GM19025 (cell line): ENCODE data around the gene SETD2.
A peak's percentile ranks its signal among the peaks of the same experiment; 100 is the strongest.
"Not testable (repeated sequence)": the region's sequence is repeated elsewhere in the genome, so short reads cannot be mapped to it uniquely, and the experiment has no call there.

ENCODE experiments used
- ATAC-seq: cut with Tn5 transposase; IDR thresholded peaks from one replicate; pipeline ENCODE4 v1.9.1; 2021; ENCODE audit warnings: mild to moderate bottlenecking, low read depth, moderate library complexity; ENCODE audit not compliant: unreplicated experiment

Gene SETD2

DNA sequence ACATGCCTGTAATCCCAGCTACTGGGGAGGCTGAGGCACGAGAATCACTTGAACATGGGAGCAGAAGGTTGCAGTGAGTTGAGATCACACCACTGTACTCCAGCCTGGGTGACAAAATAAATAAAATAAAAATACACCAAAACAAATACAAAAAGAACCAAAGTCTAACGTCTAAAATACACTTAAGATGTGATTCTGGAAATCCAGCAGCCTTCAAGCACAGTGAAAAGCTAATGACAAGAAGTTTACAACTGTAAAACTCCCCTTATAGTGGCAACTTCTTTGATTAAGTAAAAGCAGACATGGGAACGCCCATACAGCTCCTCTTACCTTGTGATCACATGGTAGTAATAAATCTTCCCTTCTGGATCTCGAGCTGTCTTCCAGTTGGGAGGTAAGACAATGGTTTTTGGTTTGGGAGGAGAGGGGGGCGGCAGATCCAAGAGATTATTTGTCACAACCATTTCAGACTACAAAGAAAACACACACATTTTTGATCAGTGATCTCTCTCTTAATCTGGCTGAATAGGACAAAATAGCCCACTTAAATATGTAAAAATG lies 121.6 kb downstream of the SETD2 start:
- no peak for ATAC-seq

DNA sequence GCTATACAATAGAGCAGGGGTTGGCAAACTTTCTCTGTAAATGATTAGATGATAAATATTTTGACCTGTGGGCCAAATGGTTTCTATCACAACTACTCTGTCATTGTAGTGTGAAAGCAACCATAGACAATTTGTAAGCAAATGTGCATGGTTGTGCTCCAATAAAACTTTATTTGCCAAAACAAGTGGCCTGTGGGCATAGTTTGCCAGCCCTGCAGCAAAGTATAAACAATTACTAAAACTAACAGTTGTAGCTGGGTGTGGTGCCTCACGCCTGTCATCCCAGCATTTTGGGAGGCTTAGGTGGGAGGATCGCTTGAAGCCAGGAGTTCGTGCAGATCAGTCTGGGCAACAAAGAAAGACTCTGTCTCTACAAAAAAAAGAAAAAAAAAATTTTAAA lies 122.8 kb downstream of the SETD2 start:
- ATAC-seq = no peak

DNA sequence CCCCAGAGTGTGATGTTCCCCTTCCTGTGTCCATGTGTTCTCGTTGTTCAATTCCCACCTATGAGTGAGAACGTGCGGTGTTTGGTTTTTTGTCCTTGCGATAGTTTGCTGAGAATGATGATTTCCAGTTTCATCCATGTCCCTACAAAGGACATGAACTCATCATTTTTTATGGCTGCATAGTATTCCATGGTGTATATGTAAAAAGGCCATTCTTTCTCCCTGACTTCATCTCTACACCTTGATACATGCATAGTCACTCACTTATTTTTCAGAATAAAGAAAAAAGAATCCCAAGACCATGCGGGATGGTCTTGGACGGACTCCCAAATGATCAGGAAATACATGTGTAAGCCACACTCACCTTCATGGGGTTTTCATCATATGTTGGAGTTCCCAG lies 126.6 kb downstream of the SETD2 start:
- not testable (repeated sequence) for ATAC-seq

DNA sequence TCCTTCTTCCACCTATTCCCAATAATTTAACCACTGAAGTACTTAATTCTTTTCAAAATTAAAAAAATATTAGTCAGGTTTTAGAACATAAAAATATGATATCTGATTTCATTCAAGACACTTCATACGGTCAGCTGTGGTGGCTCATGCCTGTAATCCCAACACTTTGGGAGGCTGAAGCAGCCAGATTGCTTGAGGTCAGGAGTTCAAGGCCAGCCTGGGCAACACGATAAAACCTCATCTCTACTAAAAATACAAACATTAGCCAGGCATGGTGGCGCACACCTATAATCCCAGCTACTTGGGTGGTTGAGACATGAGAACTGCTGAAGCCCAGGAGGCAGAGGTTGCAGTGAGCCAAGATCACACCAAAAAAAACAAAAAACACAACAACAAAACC lies 127.8 kb downstream of the SETD2 start:
- no peak for ATAC-seq

DNA sequence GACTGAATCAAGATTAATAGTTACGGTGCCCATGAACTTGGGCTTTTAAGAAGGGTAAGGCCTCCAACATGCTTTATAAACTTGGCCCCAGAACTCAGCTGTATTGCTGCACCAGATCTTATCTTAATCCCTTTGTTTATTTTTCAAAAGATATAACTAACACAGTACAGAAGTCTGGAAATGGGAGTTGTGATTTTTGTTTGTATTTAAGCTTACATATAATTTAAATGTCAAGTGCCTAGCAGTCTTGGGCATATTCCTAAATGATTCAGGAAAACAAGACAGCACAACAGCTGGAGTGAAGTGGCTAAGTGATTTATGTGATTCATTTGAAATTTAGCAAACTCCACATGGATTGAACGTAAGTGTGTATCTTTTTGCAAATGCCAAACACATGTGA lies 128.3 kb downstream of the SETD2 start:
- ATAC-seq = no peak

DNA sequence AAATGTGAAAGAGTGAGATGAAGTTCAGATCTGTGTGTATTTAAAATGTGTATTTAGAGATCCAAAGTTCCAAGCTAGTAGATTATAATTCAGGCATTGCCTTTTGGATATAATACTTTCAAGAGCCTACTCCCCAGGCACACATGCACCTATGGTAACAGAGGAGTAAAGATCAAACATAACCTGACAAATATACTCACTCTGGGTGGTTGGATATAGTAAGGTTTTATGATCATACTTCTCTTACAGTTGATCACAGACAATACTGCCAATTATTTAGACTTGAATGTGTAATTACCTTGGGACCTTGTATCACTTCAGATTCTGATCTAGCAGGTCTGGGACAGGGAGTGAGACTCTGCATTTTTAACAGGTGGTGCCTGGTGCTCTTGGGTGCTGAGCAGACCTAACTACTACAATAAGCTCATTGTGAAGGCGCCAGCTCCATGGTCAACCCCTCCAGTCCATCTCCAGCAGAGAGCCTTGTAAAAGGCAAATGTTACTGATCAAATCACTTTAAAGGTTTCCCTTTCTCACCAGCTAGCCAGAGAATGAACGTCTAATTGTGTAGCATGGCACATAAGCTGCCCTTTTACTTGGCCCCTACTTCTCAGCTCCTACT lies 128.9 kb downstream of the SETD2 start:
- ATAC-seq = no peak

DNA sequence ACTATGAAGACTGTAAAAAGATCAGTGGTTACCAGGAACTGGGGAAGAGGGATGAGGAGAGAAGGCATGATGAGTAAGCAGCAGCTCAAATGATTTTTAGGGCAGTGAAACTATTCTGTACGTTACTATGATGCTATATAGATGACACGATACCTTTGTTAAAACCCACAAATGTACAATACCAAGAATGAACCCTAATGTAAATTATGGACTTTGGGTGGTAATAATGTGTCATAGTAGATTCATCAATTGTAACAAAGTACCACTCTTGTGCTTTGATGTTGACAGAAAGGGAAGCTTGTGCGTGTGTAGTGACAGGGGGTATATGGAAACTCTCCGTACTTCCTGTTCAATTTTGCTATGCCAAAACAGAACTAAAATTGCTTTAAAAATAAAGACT lies 132.9 kb downstream of the SETD2 start:
- ATAC-seq = not testable (repeated sequence)

DNA sequence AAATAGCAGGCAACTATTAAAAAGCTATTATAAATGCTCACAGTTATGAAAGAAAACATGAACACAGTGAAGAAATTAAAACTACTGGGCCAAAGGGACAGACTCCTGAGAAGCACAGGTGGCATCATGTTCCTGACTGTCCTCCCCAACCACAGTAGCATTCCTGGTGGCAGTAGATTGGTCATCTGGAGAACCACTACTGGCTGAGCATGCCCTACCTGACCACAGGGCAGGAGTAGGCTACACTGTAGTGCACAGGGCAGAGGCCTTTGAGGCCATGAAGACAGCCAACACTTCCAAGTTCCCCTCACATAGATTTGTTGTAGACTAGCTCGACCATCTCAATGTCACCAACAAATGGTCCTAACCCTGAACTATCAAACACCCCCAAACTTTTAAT lies 135.2 kb downstream of the SETD2 start:
- no peak for ATAC-seq

DNA sequence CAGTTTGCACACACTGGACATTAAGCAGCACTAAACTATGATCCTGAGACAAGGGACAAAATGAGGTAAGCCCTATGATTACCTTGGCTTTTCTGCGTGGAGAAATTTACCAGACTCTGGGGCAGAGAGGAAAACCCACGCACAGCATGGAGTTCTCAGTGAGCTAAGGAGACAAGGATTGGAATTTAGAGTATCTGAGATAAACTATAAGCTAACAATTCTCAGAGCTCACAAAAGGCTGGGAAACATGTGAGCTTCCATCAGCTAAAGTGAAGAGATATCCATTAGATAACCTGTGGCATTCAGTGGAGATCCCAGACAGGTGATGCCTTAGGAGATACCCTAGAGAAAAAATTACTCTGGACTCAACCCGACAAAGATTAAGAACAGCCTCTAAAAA lies 135.8 kb downstream of the SETD2 start:
- no peak for ATAC-seq

DNA sequence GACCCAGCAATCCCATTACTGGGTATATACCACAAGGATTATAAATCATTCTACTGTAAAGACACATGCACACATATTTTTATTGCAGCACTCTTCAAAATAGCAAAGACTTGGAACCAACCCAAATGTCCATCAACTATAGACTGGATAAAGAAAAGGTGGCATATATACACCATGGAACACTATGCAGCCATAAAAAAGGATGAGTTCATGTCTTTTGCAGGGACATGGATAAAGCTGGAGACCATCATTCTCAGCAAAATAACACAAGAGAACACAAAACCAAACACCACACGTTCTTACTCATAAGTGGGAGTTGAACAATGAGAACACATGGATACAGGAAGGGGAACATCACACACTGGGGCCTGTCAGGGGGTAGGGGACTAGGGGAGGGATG lies 137.5 kb downstream of the SETD2 start:
- ATAC-seq = not testable (repeated sequence)

DNA sequence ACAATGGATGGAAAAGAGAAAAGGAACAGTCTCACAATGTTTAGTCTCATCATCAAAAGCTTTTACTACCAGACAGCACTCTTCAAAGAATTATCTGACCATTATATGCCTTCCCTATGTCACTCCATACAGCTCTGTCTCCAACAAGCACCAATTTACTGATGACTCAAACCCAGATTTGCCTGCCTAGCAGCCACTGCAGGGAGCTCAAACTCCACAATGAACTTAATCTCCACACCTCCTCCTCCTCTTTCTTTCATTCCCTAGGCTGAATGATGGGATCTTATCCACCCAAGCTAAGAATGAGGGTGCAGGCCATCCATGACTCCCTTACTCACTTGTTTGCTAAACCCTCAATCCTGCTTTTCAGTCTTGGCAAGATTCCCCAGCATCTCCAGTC lies 139.0 kb downstream of the SETD2 start:
- no peak for ATAC-seq

DNA sequence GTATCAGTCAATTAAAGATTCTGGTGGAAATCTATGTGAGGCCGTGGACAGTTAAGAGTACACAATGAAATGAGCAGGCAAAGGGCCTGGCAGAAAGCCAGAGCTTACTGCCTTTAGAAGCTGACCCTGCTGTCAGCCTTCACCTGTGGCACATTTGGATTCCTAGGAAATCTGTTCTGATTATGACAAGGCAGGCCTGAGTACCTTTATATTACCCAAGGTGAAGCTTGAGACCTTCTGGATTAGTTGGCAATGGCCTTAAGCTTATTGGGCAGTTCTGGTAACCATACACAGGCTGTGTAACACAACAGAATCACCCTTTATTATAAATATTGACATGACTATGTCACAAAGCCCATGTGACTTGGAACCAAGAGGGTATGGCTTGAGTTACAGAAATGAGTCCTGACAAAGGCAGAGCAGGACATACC lies 141.3 kb downstream of the SETD2 start:
- no peak for ATAC-seq

DNA sequence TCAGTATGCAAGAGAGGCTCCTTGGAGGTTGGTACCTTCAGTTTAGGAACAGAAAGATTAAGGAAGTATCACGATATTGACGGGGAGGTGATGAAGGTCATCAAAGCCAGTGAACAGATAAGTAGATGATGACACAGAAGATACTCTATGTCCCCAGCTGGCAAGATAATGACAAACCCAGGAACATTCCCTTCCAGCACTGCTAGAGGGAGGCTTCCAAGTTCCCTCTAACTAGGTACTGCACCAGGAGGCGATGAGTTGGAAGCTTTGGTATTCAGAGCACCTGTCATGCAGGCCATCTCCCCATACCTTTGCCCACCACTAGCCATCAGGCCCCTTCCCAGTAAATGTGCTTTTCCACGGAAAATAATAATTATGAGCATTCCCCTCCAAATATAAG lies 143.6 kb downstream of the SETD2 start:
- no peak for ATAC-seq

DNA sequence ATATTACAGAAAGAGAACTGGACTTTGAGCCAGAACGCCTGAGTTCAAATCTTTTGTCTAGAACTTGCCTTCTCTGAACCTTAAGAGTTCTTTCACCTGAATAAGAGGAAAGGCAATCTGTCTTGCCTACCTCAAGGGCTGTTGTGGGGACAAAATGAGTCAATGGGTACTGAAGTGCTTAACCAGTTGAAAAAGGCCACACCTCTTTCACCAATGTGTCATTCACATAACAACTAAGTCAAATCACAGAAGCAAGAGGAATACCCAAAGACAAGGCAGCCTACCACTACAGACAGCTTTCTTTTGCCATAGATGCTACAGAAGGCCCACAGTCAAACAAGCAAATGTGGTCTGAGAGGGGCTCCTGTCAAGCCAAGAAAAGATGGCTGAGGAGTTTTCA lies 144.7 kb downstream of the SETD2 start:
- ATAC-seq = peak; percentile 39

DNA sequence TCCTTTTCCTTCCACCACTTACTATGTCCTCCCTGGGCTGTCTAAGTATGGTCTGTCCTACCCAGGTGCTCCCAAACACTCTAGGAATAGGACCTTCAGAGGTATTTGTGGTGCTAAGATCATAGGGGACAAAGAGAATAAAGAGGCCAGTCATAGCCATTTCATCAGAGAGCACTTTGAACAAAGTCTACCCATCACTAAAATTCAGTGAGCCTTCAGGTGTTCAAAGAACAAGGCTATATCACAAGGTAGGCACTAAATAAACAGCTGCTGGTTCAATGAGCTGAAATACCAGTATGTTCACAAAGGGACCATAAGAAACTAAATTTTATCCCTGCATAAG lies 145.7 kb downstream of the SETD2 start:
- ATAC-seq = no peak

DNA sequence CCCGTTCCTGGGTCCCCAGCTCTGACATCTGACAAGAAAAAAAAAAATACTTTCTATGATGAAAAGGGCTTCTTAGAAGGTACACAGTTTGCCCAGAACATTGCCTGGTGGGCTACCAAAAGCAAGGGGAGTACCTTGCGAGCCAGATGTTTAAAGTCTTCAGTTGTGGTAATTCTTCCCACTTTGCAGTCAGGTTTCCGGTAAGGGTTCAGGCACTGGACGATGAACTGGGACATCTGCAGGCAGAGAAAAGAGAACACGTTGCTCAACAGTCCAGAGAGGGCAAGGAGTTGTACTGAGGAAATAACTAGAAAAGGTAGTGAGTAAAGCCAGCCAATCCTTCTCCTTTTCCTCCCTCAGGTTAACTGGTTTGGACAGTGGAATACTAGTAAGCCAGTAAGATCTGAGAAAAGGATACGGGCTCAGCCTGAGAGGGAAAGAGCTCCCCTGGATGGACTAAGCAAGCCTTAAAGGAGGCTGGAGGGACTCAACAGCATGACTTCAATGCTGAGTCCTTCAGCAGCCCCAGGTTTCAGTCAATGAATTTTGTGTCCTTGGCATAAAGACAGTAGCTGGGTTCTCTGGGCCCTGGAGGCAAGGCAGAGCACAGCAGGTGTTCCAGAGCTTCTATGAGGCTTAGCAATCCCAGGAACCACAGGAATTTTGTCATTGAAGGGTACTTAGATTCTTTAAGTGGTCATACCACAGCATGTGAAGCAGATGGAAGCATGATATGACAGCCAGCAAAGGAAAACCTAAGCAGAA lies 146.2 kb downstream of the SETD2 start:
- no peak for ATAC-seq

DNA sequence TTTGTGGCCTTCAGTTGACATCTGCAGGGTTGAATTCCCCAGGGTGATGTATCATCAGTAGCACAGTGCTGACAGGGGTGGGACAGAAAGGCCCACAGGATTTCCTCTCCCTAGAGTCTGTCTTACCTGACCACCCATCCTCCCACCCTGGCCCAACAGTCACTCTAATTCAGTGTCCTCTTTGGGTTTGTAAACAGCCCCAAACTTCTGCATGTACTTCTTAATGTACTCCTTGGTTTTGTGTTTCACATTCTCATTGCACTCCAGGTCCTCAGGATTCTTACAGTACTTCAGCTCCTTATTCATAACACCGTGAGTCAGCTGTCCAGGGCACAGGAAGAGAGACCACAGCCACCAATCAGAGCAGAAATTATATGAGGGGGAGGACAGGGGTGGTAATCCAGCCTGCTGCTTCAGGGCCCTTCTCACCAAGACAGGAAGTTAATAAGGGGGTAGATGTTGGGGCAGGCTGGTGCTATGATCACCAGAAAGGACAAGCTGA lies 146.9 kb downstream of the SETD2 start:
- no peak for ATAC-seq

DNA sequence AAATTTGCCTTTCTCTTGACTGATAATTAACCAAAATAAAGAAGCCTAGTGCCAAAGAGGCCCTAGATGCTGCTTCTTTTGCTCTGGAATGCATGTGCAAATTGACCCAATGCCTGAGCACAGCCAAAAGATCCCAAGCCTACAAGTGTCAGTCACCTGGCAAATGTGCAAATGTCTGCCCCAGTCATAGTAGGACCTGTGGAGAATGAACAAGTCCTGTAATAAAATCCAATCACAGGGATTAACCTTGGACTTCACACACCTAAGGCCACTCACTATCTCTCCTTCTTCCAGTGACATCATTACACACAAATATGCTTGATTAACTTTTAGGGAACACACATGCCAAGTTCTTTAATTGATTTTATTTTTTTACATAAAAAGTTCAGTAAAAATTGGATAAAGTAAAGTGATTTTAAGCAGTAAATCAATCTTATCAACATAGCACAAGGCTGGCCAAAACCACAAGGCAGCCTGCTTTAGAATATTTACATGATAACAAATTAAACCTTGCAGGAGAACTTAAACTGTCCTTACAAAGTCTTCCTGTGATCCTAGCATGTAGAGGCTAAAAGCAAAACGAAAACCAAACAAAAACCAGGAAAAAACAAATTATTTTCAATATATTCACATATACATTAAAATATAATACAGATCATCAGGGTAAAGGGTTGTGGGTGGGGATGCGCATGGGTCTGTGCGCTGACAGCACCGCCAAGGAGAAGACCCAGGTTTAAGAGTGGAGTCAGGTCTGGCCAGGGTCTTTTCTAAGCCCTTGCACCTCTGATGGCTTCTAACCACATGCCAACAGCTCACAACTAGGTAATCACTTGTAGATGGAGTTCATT lies 147.6 kb downstream of the SETD2 start:
- ATAC-seq = no peak

DNA sequence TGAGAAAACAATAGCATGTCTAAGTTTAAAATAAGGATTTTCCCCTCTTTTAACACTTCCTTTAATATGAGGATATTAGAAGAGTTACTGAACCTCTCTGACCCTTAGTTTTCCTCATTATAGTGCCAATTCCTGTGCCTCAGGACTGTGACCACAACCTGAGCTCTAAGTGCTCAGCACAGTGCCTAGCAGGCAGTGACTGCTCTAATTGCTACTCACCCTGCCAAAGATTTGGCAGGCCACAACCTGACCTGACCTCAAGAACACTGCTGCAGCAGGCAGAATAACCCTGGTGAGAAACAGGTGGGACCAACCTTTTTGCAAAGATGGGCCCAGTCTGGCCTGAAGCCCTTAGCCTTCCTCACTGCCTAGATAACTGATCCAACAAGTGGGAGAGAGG lies 148.8 kb downstream of the SETD2 start:
- no peak for ATAC-seq

DNA sequence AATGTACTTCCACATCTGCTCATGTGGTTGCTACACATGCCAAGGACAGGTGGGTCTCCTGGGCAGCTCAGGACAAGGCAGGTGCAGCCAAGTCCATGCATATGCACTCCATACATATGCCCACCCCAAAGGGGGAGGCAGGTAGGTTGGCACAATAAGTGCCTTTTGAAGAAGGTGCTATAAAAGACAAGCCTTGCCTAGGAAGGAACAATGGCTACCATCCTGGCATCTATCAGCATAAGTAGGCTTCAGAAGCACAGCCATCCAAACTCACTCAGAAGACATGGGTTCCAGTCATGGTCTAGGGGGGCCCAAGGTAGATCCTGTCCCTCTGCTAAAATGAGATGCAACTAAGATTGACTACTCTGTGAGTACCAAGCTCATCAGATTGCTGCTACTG lies 149.9 kb downstream of the SETD2 start:
- no peak for ATAC-seq

DNA sequence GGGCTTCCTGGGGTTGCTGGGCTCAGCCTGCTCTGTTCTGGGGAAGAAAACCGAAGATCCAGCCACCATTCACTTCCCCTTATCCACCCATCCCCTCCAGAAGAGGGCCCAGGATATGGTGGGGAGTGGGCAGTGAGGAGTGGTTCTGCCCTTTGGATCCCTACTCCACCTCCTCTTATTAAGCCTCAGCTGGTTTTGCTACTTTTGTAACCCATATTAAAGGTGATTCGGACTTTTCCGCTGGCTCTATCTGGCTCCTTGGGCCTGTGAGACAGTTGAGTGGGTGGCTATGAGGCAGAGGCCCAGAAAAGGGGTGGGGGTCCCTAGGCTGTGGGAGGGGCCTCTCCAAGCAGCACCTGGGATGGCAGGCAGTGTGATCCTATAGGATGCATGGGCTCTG lies 150.7 kb downstream of the SETD2 start:
- no peak for ATAC-seq
